Vagina (tissue), 2 donors: ENCODE results near the gene NIPBL.

Experiments used
- POLR2A ChIP-seq, 2 donors: fragments of 450-650 bp; IDR thresholded peaks; one replicate each; pipeline ENCODE4 v1.6.1; 2017; ENCODE audit warnings: antibody characterized with exemption in 2 of 2, mild to moderate bottlenecking in 2 of 2, moderate library complexity in 2 of 2
- POLR2AphosphoS5 ChIP-seq, 2 donors: sonication (generic); formaldehyde crosslinking; IDR thresholded peaks; one replicate each; pipeline ENCODE4 v1.9.0; 2017; ENCODE audit warnings: antibody characterized with exemption in 2 of 2, mild to moderate bottlenecking in 2 of 2, low read depth in 1 of 2; ENCODE audit not compliant: insufficient read depth in 1 of 2

DNA sequence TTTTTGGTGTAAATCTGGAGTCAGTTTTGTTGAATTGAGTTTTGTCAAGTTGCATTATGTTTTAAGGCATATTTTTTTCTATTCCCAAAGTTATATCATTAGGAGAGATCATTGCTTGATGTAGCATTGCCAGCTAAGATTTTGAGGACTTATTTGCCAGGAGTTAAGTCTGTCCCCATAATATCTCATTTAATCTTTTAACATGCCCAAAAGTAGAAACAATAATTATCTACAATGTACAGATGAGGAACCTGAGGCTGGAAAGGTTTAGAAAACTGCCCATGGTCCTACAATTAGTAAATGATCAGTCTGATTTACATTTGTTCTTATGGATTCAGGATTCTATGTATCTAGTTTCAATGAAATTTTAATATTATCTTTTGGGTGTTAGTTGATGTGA is 4.7 kb downstream of the NIPBL start:
- TF ChIP-seq POLR2AphosphoS5 (IDR thresholded peaks at IDR 0.05; ENCODE audit: insufficient read depth in 1 of 2, low read depth in 1 of 2) (no peak), POLR2A (IDR thresholded peaks at IDR 0.05) (no peak)
